ENCODE results near the gene IL4I1.

IL4I1 gene

DNA sequence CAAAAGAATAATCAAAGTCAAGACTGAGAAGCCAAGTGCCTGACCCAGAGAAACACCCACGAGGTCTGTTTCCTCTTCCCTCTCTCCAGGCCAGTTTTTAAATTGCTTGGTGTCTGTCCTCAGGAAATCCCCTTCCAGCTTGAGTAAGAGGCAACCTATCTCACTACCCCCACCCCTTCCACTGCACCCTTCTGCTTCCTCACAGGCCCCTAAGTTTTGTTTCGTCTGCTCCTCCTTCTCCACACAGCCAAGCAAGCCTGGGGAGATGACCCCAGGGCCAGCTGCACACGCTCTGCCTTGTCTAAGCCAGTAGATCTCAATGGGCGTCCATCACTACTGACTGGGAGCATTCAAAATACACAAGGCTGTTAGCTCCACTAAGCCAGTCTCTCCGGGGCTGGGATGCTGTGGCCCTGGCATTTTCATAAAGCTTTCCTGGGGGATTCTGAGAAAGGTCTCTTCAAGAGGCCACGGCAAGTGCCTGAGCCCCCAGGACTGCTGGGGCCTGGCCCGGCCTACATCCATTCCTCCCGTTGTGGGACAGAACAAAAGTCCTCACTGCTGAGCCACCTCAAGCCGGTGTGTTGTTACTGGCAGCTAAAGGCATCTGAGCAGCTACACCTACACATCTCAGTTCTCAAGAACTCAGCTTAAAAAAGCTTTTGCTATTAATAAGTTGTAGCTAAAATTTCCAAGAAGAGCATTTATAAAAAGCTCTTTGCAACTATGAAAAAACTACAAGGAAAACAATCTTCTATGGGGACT lies 14.9 kb upstream of the IL4I1 start:
- DNase-seq (ENCODE audit: low read depth), result peak; percentile 42
- TF ChIP-seq POLR2A (IDR thresholded peaks at IDR 0.05; ENCODE audit: extremely low read depth, insufficient read length) (no peak), MAX (IDR thresholded peaks at IDR 0.05; ENCODE audit: low read depth, low read length) (no peak), MYC (IDR thresholded peaks at IDR 0.05; ENCODE audit: low read depth, low read length) (no peak), CTCF (IDR thresholded peaks at IDR 0.05; ENCODE audit: low read depth, low read length) (no peak)
- H3K4me3 ChIP-seq (ENCODE audit: low read depth, low read length), result no peak overlapping the region

GRCh38 chr19:49910179-49910578 lies 13.5 kb upstream of the IL4I1 start:
- DNase-seq (ENCODE audit: low read depth), result no peak
- TF ChIP-seq CTCF (IDR thresholded peaks at IDR 0.05; ENCODE audit: low read depth, low read length), result no peak
- TF ChIP-seq MAX (IDR thresholded peaks at IDR 0.05; ENCODE audit: low read depth, low read length), result no peak
- TF ChIP-seq POLR2A (IDR thresholded peaks at IDR 0.05; ENCODE audit: extremely low read depth, insufficient read length), result no peak
- no peak for TF ChIP-seq MYC (IDR thresholded peaks at IDR 0.05; ENCODE audit: low read depth, low read length)
- H3K4me3 ChIP-seq (ENCODE audit: low read depth, low read length), result no peak overlapping the region

GRCh38 chr19:49908480-49909420 lies 12.1 kb upstream of the IL4I1 start:
- TF ChIP-seq MYC (IDR thresholded peaks at IDR 0.05; ENCODE audit: low read depth, low read length) (no peak), MAX (IDR thresholded peaks at IDR 0.05; ENCODE audit: low read depth, low read length) (no peak), CTCF (IDR thresholded peaks at IDR 0.05; ENCODE audit: low read depth, low read length) (no peak), POLR2A (IDR thresholded peaks at IDR 0.05; ENCODE audit: extremely low read depth, insufficient read length) (no peak)
- H3K4me3 ChIP-seq (ENCODE audit: low read depth, low read length), result no peak overlapping the region

DNA sequence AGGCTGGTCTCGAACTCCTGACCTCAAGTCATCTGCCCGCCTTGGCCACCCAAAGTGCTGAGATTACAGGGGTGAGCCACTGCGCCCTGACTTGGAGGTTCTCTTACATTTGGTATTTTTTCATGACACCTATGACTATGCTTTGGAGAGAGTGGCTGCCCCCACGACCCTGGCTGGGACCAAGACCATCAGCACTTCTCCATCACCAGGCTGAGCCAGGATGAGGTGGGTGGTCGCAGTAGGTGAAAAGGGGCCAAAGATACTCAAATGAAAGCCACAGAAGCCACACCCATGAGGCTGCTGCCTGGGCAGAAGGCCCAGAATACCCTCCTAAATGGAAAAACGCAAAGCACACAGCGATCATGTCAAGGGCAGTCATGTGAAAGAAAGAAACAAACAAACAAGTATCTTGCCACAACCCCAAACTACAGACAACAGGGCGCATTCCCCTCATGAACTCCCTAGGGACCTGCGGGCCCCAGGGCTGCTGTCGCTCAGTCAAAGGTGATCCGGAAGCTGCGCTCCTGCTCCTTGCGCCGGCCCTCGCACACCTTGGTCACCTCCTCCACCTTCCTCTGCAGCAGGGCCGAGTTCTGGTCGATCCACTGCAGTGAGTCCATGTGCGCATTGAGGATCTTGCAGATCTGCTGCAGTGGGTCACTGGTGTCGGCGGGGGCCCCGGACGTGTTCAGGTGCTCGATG lies 11.2 kb upstream of the IL4I1 start:
- H3K4me3 ChIP-seq (ENCODE audit: low read depth, low read length), result no peak overlapping the region
- DNase-seq (ENCODE audit: low read depth), result no peak
- no peak for TF ChIP-seq MAX (IDR thresholded peaks at IDR 0.05; ENCODE audit: low read depth, low read length)
- no peak for TF ChIP-seq CTCF (IDR thresholded peaks at IDR 0.05; ENCODE audit: low read depth, low read length)
- TF ChIP-seq MYC (IDR thresholded peaks at IDR 0.05; ENCODE audit: low read depth, low read length), result no peak

More at GRCh38 chr19:49908480-49909420, 12.1 kb upstream of the IL4I1 start:
- no peak for DNase-seq (ENCODE audit: low read depth)

DNA sequence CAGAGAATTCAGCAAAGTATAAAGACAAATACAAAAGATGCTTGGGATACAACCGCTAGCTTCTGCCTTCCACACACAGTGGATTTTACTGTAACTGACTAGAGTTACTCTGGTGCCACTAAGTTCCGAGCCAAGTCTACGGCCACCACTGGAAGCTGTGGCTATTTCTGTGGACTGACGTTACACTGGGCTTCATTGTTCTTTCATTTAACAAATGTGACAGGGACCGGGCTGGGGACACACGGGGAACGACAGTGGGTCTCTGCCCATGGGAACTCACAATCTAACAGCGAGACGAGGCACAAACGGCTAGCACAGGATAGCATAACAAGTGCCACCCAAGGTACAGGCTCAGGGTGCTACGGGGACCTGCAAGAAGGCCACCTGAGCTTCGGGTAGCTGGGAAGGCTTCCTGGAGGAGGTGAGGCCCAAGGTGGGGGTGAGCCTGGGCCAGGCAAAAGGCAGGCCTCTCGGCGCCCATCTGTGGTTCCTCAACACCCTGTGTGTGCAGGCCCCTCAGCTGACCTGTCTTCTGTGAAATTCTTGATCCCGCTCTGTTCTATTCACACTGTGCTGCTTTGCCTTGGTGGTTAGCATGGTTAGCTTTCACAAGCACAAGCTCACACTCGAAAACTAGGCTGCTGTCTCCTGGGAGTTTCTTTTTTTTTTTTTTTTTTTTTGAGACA lies 10.3 kb upstream of the IL4I1 start:
- DNase-seq (ENCODE audit: low read depth), result no peak
- H3K4me3 ChIP-seq (ENCODE audit: low read depth, low read length), result no peak overlapping the region
- TF ChIP-seq POLR2A (IDR thresholded peaks at IDR 0.05; ENCODE audit: extremely low read depth, insufficient read length), result no peak
- no peak for TF ChIP-seq MYC (IDR thresholded peaks at IDR 0.05; ENCODE audit: low read depth, low read length)
- TF ChIP-seq CTCF (IDR thresholded peaks at IDR 0.05; ENCODE audit: low read depth, low read length), result no peak
- TF ChIP-seq MAX (IDR thresholded peaks at IDR 0.05; ENCODE audit: low read depth, low read length), result no peak

Measured in NB4 (cell line).